ENCODE data around the gene ARHGEF35.
"Not testable (repeated sequence)": the region's sequence is repeated elsewhere in the genome, so short reads cannot be mapped to it uniquely, and the experiment has no call there.

GRCh38 chr7:144233039-144233438 lies 37.4 kb upstream of the ARHGEF35 start:
- not testable (repeated sequence) for TF ChIP-seq CTCF, POLR2A (IDR thresholded peaks at IDR 0.05)
